ENCODE results near the gene USPL1.

DNA sequence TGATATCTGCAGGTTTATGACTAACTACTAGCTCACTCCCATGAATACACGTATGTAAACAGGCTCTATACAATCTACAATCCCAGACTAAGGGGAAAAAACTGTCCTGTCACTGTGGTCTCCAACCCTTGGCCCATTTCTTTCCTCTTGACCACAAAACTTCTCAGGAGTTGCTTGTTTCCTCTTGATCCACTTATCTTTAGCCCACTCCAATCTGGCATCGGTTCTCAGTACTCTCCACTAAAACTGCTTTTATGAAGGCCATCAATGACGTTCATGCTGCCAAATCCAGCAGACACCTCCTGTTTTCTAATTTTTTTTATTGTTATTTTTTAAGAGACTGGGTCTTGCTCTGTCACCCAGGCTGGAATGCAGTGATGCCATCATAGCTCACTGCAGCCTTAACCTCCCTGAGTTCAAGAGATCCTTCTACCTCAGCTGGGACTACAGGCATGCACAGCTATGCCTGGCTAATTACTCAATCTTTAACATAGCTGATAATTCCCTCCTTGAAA is 31.9 kb upstream of the USPL1 start:
- TF ChIP-seq, protein P1, sequence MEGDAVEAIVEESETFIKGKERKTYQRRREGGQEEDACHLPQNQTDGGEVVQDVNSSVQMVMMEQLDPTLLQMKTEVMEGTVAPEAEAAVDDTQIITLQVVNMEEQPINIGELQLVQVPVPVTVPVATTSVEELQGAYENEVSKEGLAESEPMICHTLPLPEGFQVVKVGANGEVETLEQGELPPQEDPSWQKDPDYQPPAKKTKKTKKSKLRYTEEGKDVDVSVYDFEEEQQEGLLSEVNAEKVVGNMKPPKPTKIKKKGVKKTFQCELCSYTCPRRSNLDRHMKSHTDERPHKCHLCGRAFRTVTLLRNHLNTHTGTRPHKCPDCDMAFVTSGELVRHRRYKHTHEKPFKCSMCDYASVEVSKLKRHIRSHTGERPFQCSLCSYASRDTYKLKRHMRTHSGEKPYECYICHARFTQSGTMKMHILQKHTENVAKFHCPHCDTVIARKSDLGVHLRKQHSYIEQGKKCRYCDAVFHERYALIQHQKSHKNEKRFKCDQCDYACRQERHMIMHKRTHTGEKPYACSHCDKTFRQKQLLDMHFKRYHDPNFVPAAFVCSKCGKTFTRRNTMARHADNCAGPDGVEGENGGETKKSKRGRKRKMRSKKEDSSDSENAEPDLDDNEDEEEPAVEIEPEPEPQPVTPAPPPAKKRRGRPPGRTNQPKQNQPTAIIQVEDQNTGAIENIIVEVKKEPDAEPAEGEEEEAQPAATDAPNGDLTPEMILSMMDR (IDR thresholded peaks at IDR 0.05): no peak
- TF ChIP-seq POLR2A (IDR thresholded peaks at IDR 0.05): no peak
